ENCODE data around the gene GBE1.

The GBE1 gene

GRCh38 chr3:81726735-81727134, 34.7 kb downstream of the GBE1 start:
- no peak overlapping the region for H3K27ac ChIP-seq
- DNase-seq (ENCODE audit: low spot score) = no peak
- no peak for TF ChIP-seq CTCF (IDR thresholded peaks at IDR 0.05)
- no peak overlapping the region for H3K4me3 ChIP-seq

DNA sequence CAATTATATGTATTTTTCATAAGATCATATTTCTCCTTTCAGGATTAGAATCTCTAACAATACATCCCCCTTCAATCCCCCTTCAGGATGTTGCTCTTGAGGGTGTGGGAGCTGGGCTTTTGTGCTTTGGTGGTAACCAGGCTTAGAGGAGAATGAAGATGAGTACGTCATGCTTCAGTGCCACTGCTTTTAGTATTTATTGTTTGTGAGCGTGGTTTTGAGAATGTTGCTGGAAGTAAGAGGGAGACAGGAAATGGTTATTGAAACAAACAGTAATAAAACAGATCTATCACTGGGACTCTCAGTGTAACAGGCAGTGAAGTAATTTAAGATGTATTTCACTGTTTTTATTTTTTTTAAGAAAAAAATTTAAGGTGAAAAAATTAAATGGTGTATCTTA, 35.3 kb downstream of the GBE1 start:
- DNase-seq (ENCODE audit: low spot score) = no peak
- H3K27ac ChIP-seq = no peak overlapping the region
- no peak overlapping the region for H3K4me3 ChIP-seq
- TF ChIP-seq CTCF (IDR thresholded peaks at IDR 0.05) = no peak

DNA sequence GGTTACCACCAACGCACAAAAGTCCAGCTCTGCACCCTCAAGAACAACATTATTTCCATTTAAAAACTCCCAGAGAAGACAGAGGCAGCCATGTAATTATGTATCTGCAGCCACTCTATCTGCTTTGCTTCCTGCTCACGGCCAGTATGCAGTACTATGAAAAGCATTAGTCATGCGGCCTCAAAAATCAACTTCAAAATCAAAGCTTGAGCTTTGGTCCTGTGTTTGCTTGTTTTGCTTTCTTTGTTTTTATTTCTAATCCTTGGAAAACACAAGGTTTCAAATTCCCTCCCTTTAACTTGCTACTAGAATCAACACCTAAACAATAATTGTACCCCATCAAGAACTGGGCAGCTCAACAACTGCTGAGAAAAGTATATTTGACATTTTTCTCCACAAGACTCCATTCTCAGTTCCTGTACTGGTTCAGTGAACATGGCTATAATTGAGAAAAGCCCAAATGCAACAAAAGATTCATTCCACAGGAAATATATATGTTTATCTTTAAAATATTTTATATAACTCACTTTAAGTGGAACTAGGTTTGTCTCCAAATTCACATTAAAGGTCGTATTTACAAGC, 37.6 kb downstream of the GBE1 start:
- peak overlapping the region; percentile 4 to 55 for H3K27ac ChIP-seq
- peak overlapping the region; percentile 31 for H3K4me3 ChIP-seq
- no peak for DNase-seq (ENCODE audit: low spot score)
- no peak for TF ChIP-seq CTCF (IDR thresholded peaks at IDR 0.05)

GRCh38 chr3:81718311-81718710, 43.1 kb downstream of the GBE1 start:
- Histone ChIP-seq H3K4me3 (no peak overlapping the region), H3K27ac (no peak overlapping the region)
- no peak for TF ChIP-seq CTCF (IDR thresholded peaks at IDR 0.05)
- no peak for DNase-seq (ENCODE audit: low spot score)

DNA sequence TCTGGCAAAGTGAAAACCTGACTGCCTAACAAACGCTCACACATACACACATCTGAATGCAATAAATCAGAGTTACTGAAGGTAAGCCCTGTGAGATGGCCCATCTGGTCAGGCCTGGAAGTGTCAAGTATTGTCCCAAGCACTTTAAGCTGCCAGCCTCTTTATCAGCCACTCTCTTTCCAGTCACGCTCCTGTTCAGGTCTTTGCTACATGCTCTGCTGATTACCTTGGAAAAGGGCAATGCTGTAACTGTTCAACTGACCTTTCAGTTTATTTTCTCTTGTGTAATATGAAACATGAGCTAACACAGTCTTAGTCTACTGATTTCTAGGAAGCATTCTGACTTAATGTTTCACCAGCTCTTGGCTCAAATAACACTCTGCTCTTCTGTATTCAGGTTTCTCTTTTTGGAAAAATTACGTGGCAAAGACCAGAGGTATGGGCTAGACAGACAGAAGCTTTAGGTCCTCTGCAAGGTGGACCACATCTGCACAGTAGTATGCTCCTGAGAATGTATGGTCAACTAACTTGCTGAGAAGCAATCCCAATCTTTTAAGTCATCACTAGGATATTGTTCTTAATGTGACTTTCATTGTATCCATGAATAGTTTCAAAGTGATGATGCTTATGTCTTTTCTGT, 44.5 kb downstream of the GBE1 start:
- DNase-seq (ENCODE audit: low spot score) = no peak
- H3K27ac ChIP-seq = peak overlapping the region in 1 of 2 donors; percentile 40

GRCh38 chr3:81713031-81713430, 48.4 kb downstream of the GBE1 start:
- no peak for DNase-seq (ENCODE audit: low spot score)
- H3K27ac ChIP-seq = no peak overlapping the region
- no peak for TF ChIP-seq CTCF (IDR thresholded peaks at IDR 0.05)
- no peak overlapping the region for H3K4me3 ChIP-seq

More for the DNA sequence above, 44.5 kb downstream of the GBE1 start:
- H3K4me3 ChIP-seq = no peak overlapping the region
- TF ChIP-seq CTCF (IDR thresholded peaks at IDR 0.05) = no peak

GRCh38 chr3:81709606-81710005, 51.8 kb downstream of the GBE1 start:
- no peak for DNase-seq (ENCODE audit: low spot score)
- TF ChIP-seq CTCF (IDR thresholded peaks at IDR 0.05) = no peak
- Histone ChIP-seq H3K27ac (no peak overlapping the region), H3K4me3 (no peak overlapping the region)
